ENCODE measurements around the gene CTTNBP2. TPM values are rescaled to one million over a fixed set of nuclear protein-coding genes. Genes with fewer than 3 reads are reported as not detected.

CTTNBP2 gene
- total and polyA plus RNA-seq, 2 of the 13 experiments (the other 11 are each of a cell fraction or from before 2014, with no cell fraction given) = not detected

DNA sequence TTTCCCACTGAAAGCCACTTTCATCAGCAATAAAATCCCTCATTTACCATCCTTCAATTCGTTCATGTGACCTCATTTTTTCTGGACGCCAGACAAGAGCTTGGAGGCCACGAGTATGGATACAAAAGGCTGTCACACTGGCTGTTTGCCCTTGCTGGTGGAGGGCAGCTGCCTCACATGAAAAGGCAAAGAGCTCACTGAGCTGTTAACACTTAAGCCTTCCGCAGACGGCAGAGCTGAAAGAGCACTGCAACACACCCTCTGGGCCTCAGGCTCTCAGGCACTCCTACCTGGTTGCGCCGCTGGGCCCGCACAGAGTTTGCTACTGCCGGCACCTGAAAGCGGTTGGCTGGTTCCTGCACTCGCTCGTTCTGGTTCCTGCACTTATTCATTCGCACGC is 199.9 kb downstream of the CTTNBP2 start:
- Histone ChIP-seq H3K79me2 (ENCODE audit: insufficient read depth, low read length) (no peaks in the 10 kb centered on the region), H3K4me1 (ENCODE audit: insufficient read depth, low read length) (no peaks in the 10 kb centered on the region), H3K9me3 (ENCODE audit: low read length) (no peaks in the 10 kb centered on the region), H4K20me1 (ENCODE audit: insufficient read depth, low read length) (no peaks in the 10 kb centered on the region), H3K27me3 (ENCODE audit: control insufficient read depth in 1 of 2, insufficient read depth in 2 of 2, low read length in 2 of 2) (peaks cover 0 to 6% of the 10 kb centered on the region in 2 experiments; a peak in 1 of 5 replicates), H3K4me2 (ENCODE audit: low read depth, low read length) (no peak overlapping the region), H3K9ac (ENCODE audit: insufficient read depth, low read depth, low read length) (no peak overlapping the region), H3K4me3 (replicated peaks in 1 of 3; ENCODE audit: insufficient read depth in 1 of 3, low read depth in 2 of 3, low read length in 3 of 3) (no peak overlapping the region), H3K36me3 (replicated peaks in 1 of 2; ENCODE audit: control insufficient read depth in 1 of 2, insufficient read depth in 2 of 2, low read length in 2 of 2) (no peaks in the 10 kb centered on the region), H2AFZ (ENCODE audit: low read length) (no peak overlapping the region), H3K27ac (ENCODE audit: extremely low read length, insufficient read depth, low read length) (no peak overlapping the region)
- ChIA-PET CTCF (ENCODE audit: low intra/inter-chr PET ratio, low total read pairs) (no interaction called here), POLR2A (no interaction called here)
- in situ Hi-C loops (cut with HindIII; ENCODE audit: extremely low pct_ligation_motif_present, low pct_unique_long_range_greater_than_20kb) (no loop called here), intact Hi-C loops (cut with micrococcal nuclease; ENCODE audit: unreplicated experiment) (no loop called here)
- 39% methylated on average over 14 of the region's 14 CpGs for WGBS (ENCODE audit: low lambda C conversion rate)
- BruUV-seq (replicated peaks) = no TSS peak
- no peak for DNase-seq (ENCODE audit: low spot score)
- ATAC-seq = no peak
- FAIRE-seq = no peak
- TF ChIP-seq NFIC (IDR thresholded peaks at IDR 0.05; ENCODE audit: low read length) (no peak), ZNF253 (CRISPR knock-in tag; IDR thresholded peaks at IDR 0.05; ENCODE audit: borderline replicate concordance) (no peak), THAP11 (CRISPR knock-in tag; IDR thresholded peaks at IDR 0.05) (no peak), RFX5 (IDR thresholded peaks at IDR 0.05; ENCODE audit: low read depth, low read length) (no peak), SMAD1 (CRISPR knock-in tag; IDR thresholded peaks at IDR 0.05; ENCODE audit: borderline replicate concordance, low read depth) (no peak), MEIS2 (CRISPR knock-in tag; IDR thresholded peaks at IDR 0.05) (no peak), SKI (IDR thresholded peaks at IDR 0.05; ENCODE audit: partially characterized antibody) (no peak), SP4 (CRISPR knock-in tag; IDR thresholded peaks at IDR 0.05) (no peak), JUN (CRISPR knock-in tag; IDR thresholded peaks at IDR 0.05) (no peak), RBM22 (optimal IDR thresholded peaks at IDR 0.05; ENCODE audit: low read length) (no peak), TBL1XR1 (IDR thresholded peaks at IDR 0.05; ENCODE audit: borderline replicate concordance, low read length, partially characterized antibody) (no peak), EZH2 (conservative IDR thresholded peaks at IDR 0.05; ENCODE audit: low read depth, low read length) (no peak), THAP7 (CRISPR knock-in tag; IDR thresholded peaks at IDR 0.05) (no peak), ZNF766 (CRISPR knock-in tag; IDR thresholded peaks at IDR 0.05; ENCODE audit: borderline replicate concordance) (no peak), ZNF724P (CRISPR knock-in tag; IDR thresholded peaks at IDR 0.05; ENCODE audit: borderline replicate concordance) (no peak), BHLHE40 (IDR thresholded peaks at IDR 0.05; ENCODE audit: low read length) (no peak)
- TF ChIP-seq, protein P1, sequence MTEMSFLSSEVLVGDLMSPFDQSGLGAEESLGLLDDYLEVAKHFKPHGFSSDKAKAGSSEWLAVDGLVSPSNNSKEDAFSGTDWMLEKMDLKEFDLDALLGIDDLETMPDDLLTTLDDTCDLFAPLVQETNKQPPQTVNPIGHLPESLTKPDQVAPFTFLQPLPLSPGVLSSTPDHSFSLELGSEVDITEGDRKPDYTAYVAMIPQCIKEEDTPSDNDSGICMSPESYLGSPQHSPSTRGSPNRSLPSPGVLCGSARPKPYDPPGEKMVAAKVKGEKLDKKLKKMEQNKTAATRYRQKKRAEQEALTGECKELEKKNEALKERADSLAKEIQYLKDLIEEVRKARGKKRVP (CRISPR knock-in tag; IDR thresholded peaks at IDR 0.05) = no peak
- TF ChIP-seq, protein P2, sequence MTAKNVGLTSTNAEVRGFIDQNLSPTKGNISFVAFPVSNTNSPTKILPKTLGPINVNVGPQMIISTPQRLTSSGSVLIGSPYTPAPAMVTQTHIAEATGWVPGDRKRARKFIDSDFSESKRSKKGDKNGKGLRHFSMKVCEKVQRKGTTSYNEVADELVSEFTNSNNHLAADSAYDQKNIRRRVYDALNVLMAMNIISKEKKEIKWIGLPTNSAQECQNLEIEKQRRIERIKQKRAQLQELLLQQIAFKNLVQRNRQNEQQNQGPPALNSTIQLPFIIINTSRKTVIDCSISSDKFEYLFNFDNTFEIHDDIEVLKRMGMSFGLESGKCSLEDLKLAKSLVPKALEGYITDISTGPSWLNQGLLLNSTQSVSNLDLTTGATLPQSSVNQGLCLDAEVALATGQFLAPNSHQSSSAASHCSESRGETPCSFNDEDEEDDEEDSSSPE (CRISPR knock-in tag; IDR thresholded peaks at IDR 0.05) = no peak
- TF ChIP-seq, protein P3, sequence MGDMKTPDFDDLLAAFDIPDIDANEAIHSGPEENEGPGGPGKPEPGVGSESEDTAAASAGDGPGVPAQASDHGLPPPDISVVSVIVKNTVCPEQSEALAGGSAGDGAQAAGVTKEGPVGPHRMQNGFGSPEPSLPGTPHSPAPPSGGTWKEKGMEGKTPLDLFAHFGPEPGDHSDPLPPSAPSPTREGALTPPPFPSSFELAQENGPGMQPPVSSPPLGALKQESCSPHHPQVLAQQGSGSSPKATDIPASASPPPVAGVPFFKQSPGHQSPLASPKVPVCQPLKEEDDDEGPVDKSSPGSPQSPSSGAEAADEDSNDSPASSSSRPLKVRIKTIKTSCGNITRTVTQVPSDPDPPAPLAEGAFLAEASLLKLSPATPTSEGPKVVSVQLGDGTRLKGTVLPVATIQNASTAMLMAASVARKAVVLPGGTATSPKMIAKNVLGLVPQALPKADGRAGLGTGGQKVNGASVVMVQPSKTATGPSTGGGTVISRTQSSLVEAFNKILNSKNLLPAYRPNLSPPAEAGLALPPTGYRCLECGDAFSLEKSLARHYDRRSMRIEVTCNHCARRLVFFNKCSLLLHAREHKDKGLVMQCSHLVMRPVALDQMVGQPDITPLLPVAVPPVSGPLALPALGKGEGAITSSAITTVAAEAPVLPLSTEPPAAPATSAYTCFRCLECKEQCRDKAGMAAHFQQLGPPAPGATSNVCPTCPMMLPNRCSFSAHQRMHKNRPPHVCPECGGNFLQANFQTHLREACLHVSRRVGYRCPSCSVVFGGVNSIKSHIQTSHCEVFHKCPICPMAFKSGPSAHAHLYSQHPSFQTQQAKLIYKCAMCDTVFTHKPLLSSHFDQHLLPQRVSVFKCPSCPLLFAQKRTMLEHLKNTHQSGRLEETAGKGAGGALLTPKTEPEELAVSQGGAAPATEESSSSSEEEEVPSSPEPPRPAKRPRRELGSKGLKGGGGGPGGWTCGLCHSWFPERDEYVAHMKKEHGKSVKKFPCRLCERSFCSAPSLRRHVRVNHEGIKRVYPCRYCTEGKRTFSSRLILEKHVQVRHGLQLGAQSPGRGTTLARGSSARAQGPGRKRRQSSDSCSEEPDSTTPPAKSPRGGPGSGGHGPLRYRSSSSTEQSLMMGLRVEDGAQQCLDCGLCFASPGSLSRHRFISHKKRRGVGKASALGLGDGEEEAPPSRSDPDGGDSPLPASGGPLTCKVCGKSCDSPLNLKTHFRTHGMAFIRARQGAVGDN (CRISPR knock-in tag; IDR thresholded peaks at IDR 0.05) = no peak

All from HepG2 (cell line).